Muscle of arm (tissue), 14 donors: ENCODE results near the gene CHRNG. TPM values are rescaled to one million over a fixed set of nuclear protein-coding genes. Genes with fewer than 3 reads are reported as not detected.

Experiments
- DNase-seq: peaks from one replicate; pipeline ENCODE4 v3.0.0-alpha.2; 2013
- long read RNA-seq, 11 donors: transcript quantifications; one replicate each; lab custom pipeline, GENCODE V29; 2026
- polyA plus RNA-seq, 12 donors: library from polyadenylated mRNA; unstranded; fragments of 120-200 nt; gene quantifications; one replicate each; pipeline ENCODE4 v1.2.1, GENCODE V29; 2013; ENCODE audit not compliant: insufficient read length in 12 of 12

CHRNG gene, protein sequence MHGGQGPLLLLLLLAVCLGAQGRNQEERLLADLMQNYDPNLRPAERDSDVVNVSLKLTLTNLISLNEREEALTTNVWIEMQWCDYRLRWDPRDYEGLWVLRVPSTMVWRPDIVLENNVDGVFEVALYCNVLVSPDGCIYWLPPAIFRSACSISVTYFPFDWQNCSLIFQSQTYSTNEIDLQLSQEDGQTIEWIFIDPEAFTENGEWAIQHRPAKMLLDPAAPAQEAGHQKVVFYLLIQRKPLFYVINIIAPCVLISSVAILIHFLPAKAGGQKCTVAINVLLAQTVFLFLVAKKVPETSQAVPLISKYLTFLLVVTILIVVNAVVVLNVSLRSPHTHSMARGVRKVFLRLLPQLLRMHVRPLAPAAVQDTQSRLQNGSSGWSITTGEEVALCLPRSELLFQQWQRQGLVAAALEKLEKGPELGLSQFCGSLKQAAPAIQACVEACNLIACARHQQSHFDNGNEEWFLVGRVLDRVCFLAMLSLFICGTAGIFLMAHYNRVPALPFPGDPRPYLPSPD
- polyA plus RNA-seq = 100 to 1,000 TPM in 8 of 12 donors, 10 to 100 TPM in 4; 54.4 to 516 (median 119) TPM
- long read RNA-seq, donor 1 = 0 reads
- long read RNA-seq, donor 2, transcript CHRNG-202 (12 exons, 2,262 nt) = minor isoform, 5 of 86 reads
- long read RNA-seq, donor 2, transcript CHRNG-203 (5 exons, 880 nt) = major isoform, 29 of 86 reads
- long read RNA-seq, donor 2, partial matches to known transcripts = 52 of 86 reads
- long read RNA-seq, donor 2, other reads (novel, unspliced or antisense) = 0 of 86 reads
- long read RNA-seq, donor 3, transcript CHRNG-203 (5 exons, 880 nt) = major isoform, 16 of 21 reads
- long read RNA-seq, donor 3, partial matches to known transcripts = 0 of 21 reads
- long read RNA-seq, donor 3, other reads (novel, unspliced or antisense) = 0 of 21 reads
- long read RNA-seq, donor 4, transcript CHRNG-203 (5 exons, 880 nt) = major isoform, 10 of 15 reads
- long read RNA-seq, donor 4, partial matches to known transcripts = 0 of 15 reads
- long read RNA-seq, donor 4, other reads (novel, unspliced or antisense) = 0 of 15 reads
- long read RNA-seq, donor 5, transcript CHRNG-203 (5 exons, 880 nt) = major isoform, 23 of 170 reads
- long read RNA-seq, donor 5, transcript CHRNG-202 (12 exons, 2,262 nt) = minor isoform, 14 of 170 reads
- long read RNA-seq, donor 5, partial matches to known transcripts = 133 of 170 reads
- long read RNA-seq, donor 5, other reads (novel, unspliced or antisense) = 0 of 170 reads
- long read RNA-seq, donor 6, transcript CHRNG-203 (5 exons, 880 nt) = major isoform, 9 of 28 reads
- long read RNA-seq, donor 6, partial matches to known transcripts = 16 of 28 reads
- long read RNA-seq, donor 6, other reads (novel, unspliced or antisense) = 0 of 28 reads
- long read RNA-seq, donor 7, transcript CHRNG-203 (5 exons, 880 nt) = major isoform, 12 of 29 reads
- long read RNA-seq, donor 7, partial matches to known transcripts = 13 of 29 reads
- long read RNA-seq, donor 7, other reads (novel, unspliced or antisense) = 0 of 29 reads
- long read RNA-seq, donor 8, transcript CHRNG-202 (12 exons, 2,262 nt) = minor isoform, 12 of 156 reads
- long read RNA-seq, donor 8, transcript CHRNG-203 (5 exons, 880 nt) = major isoform, 15 of 156 reads
- long read RNA-seq, donor 8, partial matches to known transcripts = 127 of 156 reads
- long read RNA-seq, donor 8, other reads (novel, unspliced or antisense) = 0 of 156 reads
- long read RNA-seq, donor 9, transcript CHRNG-203 (5 exons, 880 nt) = major isoform, 5 of 26 reads
- long read RNA-seq, donor 9, partial matches to known transcripts = 18 of 26 reads
- long read RNA-seq, donor 9, other reads (novel, unspliced or antisense) = 0 of 26 reads
- long read RNA-seq, donor 10, transcript CHRNG-202 (12 exons, 2,262 nt) = minor isoform, 5 of 205 reads
- long read RNA-seq, donor 10, transcript CHRNG-203 (5 exons, 880 nt) = major isoform, 17 of 205 reads
- long read RNA-seq, donor 10, partial matches to known transcripts = 181 of 205 reads
- long read RNA-seq, donor 10, other reads (novel, unspliced or antisense) = 0 of 205 reads
- long read RNA-seq, donor 11, transcript CHRNG-202 (12 exons, 2,262 nt) = minor isoform, 8 of 148 reads
- long read RNA-seq, donor 11, transcript CHRNG-203 (5 exons, 880 nt) = major isoform, 21 of 148 reads
- long read RNA-seq, donor 11, partial matches to known transcripts = 118 of 148 reads
- long read RNA-seq, donor 11, other reads (novel, unspliced or antisense) = 0 of 148 reads

DNA sequence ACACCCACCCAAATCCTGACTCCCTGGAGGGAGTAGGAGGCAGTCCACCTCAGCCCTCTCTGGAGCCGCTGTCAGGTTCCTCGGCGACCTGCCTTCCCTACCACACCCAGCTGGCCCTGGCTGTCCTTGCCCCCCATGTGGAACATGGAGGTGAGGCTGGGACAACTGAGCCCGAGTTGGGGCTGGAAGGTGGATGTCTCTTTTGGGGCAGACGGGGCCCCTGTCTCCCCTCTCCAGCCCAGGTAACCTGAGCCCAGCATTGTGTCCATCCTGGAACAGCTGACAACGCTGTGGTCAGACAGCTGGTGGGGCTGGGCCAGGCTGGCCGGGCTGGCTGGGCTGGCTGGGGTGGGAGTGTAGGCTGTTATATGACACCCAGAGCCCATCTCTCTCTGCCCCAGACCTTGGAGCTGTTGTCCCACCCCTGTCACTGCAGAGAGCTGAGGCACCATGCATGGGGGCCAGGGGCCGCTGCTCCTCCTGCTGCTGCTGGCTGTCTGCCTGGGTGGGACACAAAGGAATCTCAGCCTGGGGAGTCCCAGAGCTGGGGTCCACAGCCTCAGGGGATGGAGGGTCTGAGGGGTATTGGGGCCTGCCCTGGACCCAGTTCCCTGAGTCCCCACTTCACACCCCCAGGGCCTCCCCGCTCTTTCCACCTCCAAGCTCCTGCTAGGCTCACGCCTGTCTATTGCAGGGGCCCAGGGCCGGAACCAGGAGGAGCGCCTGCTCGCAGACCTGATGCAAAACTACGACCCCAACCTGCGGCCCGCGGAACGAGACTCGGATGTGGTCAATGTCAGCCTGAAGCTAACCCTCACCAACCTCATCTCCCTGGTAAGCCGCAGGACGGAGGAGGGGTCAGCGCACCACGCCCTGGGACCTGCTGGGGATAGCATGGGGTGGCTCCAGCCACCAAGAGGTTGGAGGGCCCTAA lies at the start of gene CHRNG:
CHRNG (plus strand) TSS at position 395 of the 934 bp plus-strand sequence; CDS start at position 451, 56 bp downstream.
- DNase-seq = no peak

DNA sequence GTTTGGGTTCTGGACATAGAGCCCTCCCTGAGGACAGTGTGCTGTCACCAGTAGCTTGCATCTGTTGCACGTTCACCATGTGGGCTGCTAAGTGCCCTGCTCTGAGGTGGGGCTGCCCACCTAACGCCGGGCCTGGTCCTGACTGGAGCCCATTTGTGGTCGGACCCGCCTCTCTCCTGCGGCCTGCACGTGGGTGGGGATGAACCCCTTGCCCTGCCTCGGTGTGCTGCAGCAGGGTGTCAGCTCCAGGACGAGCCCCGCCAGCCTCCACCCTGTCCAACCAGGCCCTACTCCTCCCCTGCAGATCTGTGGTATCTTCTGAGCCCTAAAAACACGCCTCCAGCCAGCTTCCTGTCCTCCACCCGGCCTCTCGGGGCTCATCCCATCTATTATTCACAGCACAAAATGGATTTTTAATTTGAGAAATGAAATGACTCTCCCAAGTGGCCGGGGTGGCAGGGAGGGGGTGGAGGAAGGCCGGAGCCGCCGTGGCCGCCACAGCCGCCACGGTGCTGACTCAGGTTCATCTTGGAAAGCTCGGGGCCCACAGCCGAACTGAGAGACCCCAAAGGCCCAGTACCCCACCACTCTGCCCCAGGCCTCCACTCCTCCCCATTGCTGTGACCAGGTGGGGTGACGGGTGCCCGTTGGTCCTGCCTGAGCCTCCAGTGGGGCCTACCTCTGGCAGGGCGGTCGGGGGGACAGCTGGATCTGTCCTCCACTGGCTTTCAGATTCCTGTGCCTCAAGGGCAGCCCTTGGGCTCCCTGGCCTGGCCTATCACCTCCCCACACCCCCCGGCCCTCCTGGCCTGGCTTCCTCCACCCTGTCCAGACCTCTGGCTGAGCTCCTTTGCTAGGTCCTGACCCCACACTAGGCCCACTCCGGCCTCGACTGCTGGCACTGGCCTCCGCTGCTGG lies 49.0 kb upstream of the CHRNG start:
- DNase-seq = no peak

DNA sequence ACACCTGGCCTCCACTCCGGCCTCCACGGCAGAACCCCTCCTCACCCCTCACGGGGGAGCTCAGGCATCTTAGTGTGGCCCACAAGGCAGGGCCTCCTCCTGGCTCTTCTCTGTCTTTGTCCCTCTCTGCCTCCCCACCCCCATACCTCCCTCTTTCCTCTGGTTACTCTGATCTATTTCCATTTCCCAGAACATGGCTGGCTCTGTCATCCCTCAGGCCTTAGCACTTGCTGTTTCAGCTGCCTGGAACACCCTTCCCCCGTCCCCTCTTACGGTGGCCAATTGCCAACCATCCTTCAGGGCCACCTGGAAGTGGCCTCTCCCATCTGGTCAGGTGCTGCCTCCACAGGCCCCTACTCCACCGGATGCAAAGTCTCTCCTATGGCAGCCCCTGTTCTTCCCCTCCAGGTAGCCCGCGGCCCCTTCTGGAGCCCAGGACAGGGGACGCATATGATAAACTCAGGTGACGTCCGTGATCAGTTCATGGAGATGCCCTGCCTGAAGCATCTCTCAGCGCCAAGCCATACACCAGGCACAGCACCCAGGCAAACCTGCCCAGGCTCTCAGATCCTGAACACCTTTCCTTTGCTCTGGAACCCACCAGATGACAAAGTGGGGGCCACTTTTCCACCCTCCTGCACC lies 48.2 kb upstream of the CHRNG start:
- DNase-seq = no peak

DNA sequence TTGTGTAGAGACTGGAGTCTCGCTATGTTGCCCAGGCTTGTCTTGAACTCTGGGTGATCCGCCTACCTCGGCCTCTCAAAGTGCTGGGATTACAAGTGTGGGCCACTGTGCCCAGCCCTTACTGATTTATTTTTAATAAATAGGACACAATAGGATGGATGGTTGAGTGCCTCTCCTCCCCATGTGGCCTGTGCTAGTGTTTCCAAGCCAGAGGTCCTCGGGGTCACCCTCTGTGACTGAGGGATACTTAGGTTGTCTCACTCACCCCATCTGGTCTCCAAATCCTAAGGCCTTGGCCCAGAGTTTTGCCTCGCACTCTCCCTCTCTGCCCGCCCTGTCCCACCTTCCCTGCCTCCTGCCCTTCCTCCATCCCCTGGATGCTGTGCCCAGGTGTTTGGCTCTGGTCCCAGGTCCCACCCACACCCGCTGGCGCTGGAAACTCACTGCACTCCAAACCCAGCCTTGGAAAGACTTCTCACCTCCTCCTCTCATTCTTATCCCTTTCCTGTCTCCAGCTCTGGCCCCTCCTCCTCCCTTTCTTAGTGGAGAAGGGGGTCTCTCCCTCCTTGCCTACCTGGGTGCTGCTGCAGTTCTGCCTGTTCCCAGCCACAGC lies 47.1 kb upstream of the CHRNG start:
- no peak for DNase-seq

DNA sequence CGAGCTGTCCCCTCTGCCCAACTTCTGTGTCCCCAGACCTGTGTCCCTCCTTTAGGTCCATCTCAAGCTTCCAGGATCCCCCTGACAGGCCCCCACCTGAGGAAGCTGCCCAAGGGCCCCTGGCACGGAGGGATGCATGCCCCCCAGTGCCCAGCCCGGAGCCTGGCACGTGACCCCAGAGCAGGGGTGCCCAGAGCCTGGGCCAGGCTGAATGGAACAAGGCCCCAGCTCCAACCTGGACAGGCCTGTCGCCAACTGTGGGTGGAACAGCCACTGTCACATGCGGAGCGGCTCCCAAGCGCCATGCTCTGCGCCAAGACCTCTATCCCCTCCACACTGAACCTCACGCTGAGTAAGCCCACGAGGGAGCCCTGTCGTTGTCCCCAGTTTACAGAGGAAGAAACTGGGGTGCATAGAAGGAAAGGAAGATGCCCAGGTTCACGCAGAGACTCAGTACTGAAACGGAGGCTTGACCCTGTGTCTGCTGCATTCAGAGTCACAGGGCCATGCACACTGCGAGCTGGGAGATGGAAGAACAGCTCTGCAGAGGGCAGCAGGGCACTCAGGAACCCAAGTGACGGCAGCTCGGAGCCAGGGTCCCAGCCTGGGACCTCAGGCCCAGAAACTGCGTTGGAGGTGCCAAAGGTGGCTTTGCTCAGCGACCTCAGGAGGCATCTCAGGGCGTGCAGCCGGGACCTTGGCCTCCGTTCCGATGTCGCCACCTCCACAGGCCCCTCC lies 46.4 kb upstream of the CHRNG start:
- no peak for DNase-seq

DNA sequence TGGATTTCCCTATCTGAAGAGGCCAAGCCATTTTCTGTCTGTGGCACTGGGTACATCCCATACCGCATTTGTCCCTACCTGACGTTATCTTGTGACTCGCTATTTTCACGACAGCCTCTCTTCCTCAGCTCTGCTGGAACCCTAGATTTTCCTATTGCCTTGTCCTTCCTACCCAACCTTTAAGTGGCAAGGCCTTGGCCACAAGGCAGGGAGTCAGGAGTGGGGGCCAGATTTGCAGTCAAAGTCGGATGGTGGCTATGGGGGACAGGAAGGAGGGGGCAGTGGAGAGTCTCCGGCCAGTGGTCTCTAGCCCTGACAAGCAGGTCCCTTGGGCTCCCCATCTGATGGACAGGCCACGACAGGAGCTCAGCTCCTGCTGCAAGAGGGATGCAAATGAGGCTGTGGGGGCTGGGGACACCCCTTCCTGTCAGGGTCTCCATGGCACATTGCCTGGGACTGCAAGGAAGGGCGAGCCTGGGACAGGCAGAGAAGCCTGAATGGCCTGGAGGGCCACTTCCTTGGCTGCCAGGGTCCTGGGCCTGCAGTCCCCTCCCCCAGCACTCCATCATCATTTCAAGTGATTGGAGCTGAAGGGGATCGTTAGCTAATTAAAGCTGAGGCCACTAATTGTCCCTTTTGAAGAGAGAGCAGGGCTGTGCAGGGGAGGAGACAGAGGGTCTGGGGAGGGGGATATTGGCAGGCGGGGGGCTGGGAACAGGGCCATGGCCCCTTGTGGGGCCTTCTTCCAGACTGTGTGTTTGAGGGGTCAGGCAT lies 45.6 kb upstream of the CHRNG start:
- no peak for DNase-seq

DNA sequence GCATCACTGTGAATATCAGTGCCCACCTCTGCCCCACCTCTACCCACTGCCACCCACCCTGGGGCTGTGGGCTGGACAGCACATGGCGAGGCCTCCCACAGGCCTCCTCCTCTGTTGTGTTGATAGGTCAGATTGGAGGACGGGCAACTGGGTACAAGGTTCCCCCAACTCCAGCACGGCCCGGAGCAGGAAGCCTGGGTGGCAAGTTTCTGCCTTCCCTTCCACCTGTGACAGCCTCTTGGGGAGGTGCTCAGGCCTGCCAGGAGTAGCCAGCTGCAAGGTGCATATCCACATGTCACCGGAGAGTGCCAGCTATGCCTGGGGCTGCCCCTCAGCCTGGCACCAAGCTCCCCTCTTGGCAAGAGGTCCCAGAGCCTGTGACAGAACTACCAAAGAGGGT lies 45.0 kb upstream of the CHRNG start:
- no peak for DNase-seq

DNA sequence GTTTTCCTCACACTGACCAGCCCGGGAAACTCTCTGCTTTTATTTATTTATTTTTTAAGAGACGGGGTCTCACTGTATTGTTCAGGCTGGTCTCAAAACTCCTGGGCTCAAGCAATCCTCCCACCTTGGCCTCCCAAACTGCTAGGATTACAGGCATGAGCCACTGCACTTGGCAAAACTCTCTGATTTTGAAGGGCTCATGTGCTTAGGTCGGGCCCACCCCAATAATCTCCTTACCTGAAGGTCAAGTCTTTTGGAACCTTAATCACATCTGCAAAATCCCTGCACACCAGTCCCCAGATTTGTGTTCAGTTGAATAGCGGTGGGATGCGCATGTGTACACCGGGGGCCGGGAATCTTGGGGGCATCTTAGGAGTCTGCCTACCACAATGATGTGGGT lies 44.2 kb upstream of the CHRNG start:
- DNase-seq = no peak

DNA sequence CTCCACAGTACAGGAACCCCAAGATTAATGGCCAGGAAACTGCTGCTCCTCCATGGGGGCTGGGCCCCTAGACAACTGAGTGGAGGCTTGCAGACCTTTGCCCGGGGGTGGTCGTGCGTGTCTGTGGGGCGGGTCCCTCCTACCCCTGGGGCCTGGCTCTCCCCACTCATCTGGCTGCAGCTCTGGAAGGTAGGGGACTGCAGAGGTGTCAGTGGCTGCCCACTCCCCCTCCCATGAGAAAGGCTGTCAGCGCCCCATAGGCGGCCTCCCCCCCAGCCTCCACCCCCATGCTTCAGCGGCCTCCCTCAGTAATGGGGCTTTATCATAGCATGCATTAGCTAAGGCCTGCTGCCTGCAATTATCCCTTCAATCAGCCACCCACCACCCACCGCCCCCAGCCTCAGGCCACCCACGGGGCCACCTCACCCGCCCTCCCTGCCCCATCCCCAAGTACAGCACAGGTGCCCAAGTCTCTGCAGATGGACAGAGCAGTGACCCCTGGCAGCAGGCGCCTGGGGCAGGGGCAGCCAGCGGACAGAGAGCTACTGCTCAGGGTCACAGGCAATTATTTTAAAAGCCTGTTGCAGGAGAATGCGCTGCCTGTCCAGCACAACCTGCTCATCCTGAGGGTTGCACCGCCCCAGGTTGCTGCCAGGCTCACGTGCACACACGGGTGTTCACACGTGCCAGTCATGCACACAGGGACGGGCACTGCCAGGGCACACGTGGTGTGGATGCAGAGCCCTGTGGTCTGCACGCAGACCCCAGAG lies 42.8 kb upstream of the CHRNG start:
- DNase-seq = no peak

DNA sequence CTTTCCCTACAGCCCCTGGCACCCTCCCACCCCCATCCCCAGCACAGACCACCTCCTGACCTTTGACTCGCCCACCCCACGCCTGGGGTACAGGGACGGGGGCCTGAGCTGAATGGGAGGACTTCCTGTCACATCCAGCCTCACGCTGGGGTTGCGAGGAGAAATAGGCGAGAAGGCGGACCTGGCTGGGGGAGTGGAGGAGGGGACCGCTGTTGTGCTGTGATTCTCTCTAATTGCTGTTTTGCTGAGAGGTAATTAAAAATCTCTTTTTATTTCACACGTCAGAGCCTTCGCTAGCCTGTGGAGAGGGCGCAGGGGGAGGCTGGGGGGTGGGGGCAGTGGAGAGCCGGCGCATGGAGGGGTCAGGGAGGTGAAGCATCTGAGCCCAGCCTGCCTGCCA lies 42.1 kb upstream of the CHRNG start:
- no peak for DNase-seq

DNA sequence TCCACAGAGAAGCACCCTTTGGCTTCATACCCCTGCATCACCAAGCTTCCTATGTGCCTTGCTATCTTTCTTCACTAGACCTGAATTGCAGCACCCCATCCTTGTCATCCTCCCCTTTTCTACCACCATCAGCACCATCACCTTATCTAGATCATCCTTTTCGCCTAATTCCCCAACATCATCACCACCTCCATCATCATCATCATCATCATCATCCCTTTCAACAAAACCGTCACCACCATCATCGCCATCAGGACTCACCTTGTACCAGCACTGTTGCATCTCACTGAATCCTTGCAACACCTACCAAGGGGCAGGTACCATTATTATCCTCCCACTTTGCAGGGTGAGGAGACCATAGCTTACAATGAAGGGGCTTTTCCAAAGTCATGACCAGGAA lies 41.0 kb upstream of the CHRNG start:
- no peak for DNase-seq

DNA sequence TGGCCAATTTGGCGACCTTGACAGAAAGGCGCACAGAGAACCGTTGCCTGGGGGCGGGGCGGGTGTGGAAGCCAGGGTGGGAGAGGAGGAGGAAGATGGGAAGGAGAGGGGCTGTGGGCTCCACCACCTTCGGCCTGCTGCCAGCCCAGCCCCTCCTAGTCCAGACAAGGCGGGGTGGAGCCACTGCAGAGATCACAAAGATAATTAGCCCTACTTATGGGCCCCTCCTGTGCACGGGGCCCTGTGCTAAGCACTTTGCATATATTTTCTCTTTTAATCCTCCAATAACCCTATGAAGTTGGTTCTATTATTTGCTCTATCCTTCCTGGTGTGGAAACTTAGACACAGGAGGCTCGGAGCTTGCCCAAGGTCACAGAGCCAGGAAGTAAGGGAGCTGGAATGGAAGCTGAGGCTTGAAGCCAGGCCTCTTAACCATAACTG lies 38.1 kb upstream of the CHRNG start:
- no peak for DNase-seq

DNA sequence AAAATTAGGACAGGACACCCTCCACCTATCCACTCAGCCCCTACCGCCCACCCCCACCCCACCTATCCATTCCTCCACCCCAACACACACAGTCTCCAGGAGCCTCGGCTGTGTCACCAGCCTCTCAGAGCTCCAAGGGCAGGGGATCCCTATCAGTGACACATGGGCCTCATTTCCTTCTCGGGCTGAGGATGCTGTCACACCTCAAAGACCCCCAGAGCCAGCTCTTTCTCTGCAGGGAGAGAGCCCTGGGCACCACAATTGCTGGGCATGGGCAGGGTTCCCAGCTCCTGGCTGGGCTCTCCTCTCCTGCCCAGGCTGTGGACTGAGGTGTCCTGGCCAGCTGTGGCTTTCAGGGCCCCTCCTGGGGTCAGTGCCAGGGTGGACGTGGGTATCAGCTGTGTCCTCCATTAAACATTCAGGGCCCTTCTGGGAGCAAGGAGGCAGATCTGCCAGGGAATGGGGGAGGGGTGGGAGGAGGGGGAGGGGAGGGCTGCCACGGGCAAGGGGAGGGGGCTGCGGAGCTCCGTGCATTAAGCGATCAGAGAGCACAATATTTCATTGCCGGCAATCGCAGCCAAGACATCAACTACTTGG lies 37.6 kb upstream of the CHRNG start:
- DNase-seq = no peak

DNA sequence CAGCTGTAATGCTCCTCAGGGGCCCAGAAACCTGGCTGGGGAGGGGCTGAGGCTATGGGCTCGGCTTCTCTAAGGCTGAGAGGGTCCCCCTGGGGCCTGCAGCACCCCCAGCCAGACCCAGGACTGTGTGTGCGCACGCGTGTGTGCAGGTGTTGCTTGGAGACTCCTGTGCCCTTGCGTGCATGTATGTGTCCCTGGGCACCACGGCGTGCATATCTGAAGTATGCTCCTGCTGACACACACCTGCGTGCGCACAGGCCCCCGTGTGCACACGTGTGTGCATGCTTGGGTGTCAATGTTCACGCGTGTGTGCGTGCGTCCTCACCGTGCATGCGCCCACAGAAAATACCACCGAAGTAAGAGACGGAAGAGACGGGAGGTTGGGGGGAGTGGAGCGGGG lies 37.0 kb upstream of the CHRNG start:
- DNase-seq = no peak
